ENCODE data around the gene FABP7.
"Not testable (repeated sequence)": the region's sequence is repeated elsewhere in the genome, so short reads cannot be mapped to it uniquely, and the experiment has no call there.

FABP7 gene

DNA sequence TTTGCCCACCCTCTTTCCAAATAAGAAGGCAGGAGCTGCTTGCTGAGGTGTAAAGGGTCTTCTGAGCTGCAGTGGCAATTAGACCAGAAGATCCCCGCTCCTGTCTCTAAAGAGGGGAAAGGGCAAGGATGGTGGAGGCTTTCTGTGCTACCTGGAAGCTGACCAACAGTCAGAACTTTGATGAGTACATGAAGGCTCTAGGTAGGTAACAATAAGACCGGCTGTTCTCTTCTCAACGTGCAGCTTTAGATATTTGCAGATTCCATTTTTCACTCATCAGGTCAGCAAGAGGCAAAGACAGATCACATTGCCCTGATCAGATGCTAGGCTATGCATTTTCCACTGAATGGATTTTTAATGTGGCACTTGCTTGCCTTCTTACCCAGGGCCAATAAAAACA, at the start of gene FABP7:
Gene FABP7 (plus strand): TSS at position 50 of the 400 bp plus-strand sequence. CDS start 79 bp downstream, at position 129.
- Histone ChIP-seq H3K9ac (ENCODE audit: low read length) (no peak within 1 kb of the TSS), H3K4me1 (ENCODE audit: control insufficient read depth, insufficient read depth, low read length) (no peaks in the 10 kb centered on the region), H3K27me3 (ENCODE audit: control insufficient read depth, insufficient read depth, low read length) (no peaks in the 10 kb centered on the region), H3K4me3 (ENCODE audit: low read length) (no peak within 1 kb of the TSS), H3K27ac (ENCODE audit: low read depth, low read length) (no peak within 1 kb of the TSS), H3K36me3 (ENCODE audit: control insufficient read depth, insufficient read depth, low read length) (no peaks in the 10 kb centered on the region)

DNA sequence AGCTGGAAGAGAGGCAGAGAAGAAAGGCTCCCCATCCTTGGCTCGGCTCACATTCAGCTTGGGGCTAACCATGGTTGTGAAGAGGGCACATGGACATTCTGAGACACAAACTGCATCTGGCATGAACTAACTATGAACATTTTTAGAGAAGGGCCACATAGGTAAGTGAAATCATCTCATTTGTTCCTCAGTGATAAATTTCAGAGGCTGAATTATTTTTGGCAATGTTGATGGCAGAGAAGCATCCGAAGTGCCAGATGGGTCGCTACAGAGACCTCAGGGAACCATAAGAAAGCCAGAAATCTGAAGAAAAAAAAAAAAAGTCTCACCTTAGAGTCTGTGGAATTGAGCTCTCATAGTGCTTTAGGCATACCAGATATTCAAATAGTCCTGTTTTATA, 49.2 kb upstream of the FABP7 start:
- no peaks in the 10 kb centered on the region for H3K4me1 ChIP-seq (ENCODE audit: control insufficient read depth, insufficient read depth, low read length)
- no peaks in the 10 kb centered on the region for H3K27me3 ChIP-seq (ENCODE audit: control insufficient read depth, insufficient read depth, low read length)
- H3K9ac ChIP-seq (ENCODE audit: low read length) = no peak overlapping the region
- no peak overlapping the region for H3K4me3 ChIP-seq (ENCODE audit: low read length)
- no peak overlapping the region for H3K27ac ChIP-seq (ENCODE audit: low read depth, low read length)
- H3K36me3 ChIP-seq (ENCODE audit: control insufficient read depth, insufficient read depth, low read length) = no peaks in the 10 kb centered on the region

DNA sequence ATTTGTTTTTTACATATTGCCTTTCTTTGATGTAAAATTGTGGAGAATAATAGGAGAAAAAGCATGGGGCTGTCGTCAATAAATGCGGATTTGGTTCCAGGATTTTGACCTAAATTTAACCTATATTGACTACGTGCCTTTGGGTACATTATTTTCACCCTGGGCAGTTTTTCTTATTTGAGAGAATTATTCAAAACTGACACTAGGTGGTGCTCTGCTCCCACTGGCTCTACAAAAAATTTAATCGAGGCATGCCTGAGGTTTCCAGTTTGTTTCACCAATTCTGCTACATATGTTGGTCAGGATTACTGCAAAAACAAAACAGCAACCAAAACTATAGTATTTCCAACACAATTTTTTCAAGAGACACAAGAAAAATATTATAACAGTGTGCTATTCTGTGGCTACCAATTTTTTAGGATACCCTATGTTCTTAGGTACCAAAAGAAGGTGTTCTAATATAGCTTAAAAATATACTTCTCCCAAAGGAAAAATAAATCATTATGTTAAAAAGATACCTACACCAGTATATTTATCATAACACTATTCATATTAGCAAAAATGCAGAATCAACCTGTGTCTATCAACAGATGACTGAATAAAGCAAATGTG, 48.6 kb upstream of the FABP7 start:
- Histone ChIP-seq H3K4me1 (ENCODE audit: control insufficient read depth, insufficient read depth, low read length) (no peaks in the 10 kb centered on the region), H3K27me3 (ENCODE audit: control insufficient read depth, insufficient read depth, low read length) (no peaks in the 10 kb centered on the region), H3K4me3 (ENCODE audit: low read length) (no peak overlapping the region), H3K27ac (ENCODE audit: low read depth, low read length) (no peak overlapping the region), H3K36me3 (ENCODE audit: control insufficient read depth, insufficient read depth, low read length) (no peaks in the 10 kb centered on the region), H3K9ac (ENCODE audit: low read length) (no peak overlapping the region)

DNA sequence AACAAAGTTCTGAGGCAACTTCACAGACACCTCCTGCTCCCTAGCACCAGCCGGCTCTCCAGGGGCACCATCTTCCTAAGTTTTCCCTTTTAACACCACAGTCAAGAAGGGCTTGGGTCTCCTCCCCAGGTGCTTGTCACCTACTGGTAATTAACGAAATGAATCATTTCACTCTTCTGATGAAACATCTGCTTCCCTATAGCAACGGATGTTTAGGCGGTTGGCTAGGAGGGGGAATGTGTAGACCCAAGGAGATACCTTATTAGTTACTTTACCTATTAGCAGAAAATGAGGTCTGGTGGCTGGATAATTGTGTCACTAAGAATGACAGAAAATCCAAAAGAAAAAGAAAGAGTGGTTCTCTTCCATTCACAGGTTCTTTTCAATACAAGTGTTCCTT, 46.3 kb upstream of the FABP7 start:
- Histone ChIP-seq H3K27ac (ENCODE audit: low read depth, low read length) (no peak overlapping the region), H3K4me3 (ENCODE audit: low read length) (no peak overlapping the region), H3K9ac (ENCODE audit: low read length) (no peak overlapping the region)

DNA sequence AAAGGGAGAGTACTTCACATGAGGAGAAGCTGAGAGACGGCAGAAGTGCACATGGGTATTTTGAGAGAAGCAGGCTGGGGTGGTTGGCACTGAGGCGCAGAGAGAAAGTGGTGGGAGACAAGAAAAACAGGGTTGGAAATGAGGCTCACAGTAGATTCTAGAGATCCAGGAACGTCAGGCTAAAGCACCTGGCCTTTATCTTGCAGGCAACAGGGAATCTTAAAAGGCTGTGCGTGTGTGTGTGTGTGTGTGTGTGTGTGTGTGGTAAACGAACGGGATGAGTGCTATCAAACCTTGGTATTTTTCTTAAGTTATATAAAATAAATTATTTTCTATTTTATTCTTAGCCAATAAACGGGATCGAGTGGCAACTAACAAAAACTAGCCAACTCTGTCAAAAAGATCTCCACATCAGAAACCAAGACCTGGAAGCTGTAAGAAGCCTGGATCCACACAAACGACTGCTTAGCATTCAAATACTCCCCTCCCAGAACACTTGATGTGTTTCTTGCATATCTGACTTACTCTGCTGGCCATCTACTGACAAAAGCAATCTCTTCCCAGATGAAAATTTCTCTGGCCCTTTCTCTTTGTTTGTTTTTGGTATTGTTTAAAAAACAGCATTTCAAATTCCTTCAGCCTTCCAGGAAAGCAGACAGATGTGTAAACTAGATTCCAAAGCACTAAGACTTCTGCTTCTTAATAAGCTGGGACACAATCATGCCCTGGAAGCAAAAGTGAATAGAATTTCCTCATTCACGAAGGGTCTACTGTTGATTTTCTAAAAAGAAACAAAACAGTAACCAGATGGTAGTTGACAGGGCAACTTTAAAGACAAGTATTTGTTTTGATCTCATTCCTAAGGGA, 44.8 kb upstream of the FABP7 start:
- H3K27ac ChIP-seq (ENCODE audit: low read depth, low read length) = no peak overlapping the region
- H3K36me3 ChIP-seq (ENCODE audit: control insufficient read depth, insufficient read depth, low read length) = no peaks in the 10 kb centered on the region
- H3K4me3 ChIP-seq (ENCODE audit: low read length) = no peak overlapping the region
- H3K27me3 ChIP-seq (ENCODE audit: control insufficient read depth, insufficient read depth, low read length) = no peaks in the 10 kb centered on the region
- no peaks in the 10 kb centered on the region for H3K4me1 ChIP-seq (ENCODE audit: control insufficient read depth, insufficient read depth, low read length)
- H3K9ac ChIP-seq (ENCODE audit: low read length) = no peak overlapping the region

More for the DNA sequence above, 46.3 kb upstream of the FABP7 start:
- H3K4me1 ChIP-seq (ENCODE audit: control insufficient read depth, insufficient read depth, low read length) = no peaks in the 10 kb centered on the region
- H3K36me3 ChIP-seq (ENCODE audit: control insufficient read depth, insufficient read depth, low read length) = no peaks in the 10 kb centered on the region
- H3K27me3 ChIP-seq (ENCODE audit: control insufficient read depth, insufficient read depth, low read length) = no peaks in the 10 kb centered on the region

DNA sequence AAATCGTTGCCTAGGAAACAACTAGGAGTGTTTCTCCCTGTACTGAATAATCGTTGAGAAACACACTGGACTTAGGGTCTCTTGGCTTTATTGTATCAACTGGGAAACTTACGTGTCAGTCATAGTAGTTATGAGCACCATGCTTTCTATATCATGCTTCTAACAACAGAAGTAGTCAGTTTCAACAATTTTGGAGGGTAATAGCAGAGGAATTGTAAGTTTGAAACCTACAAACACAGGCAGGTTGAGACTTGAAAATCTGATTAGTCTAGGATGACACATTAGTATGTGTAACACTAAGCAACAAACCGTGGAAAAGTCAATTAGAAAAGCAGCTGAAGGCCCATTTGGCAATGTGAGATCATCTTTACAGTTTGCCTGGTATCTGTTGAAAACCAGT, 43.9 kb upstream of the FABP7 start:
- H3K36me3 ChIP-seq (ENCODE audit: control insufficient read depth, insufficient read depth, low read length) = no peaks in the 10 kb centered on the region
- H3K9ac ChIP-seq (ENCODE audit: low read length) = no peak overlapping the region
- no peak overlapping the region for H3K27ac ChIP-seq (ENCODE audit: low read depth, low read length)
- H3K4me1 ChIP-seq (ENCODE audit: control insufficient read depth, insufficient read depth, low read length) = no peaks in the 10 kb centered on the region
- no peak overlapping the region for H3K4me3 ChIP-seq (ENCODE audit: low read length)
- no peaks in the 10 kb centered on the region for H3K27me3 ChIP-seq (ENCODE audit: control insufficient read depth, insufficient read depth, low read length)

DNA sequence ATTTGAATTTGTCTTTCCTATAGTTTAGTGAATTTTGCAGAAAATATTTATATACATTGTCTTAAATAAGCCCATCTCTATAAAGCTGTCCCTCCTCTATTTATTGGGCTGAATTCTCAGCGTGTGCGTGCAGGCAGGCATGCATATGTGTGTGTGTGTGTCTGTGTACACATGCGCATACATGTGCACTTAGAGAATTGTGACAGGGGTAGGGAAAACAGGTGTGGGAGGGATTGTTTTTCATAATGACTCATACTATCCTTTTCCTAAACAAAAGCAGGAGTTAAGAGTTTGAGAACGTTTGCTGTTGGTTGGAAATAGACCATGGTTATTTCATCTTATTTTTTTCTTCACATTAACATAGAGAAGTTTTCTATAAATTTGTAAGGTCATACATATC, 43.4 kb upstream of the FABP7 start:
- Histone ChIP-seq H3K36me3 (ENCODE audit: control insufficient read depth, insufficient read depth, low read length) (no peaks in the 10 kb centered on the region), H3K27ac (ENCODE audit: low read depth, low read length) (no peak overlapping the region), H3K9ac (ENCODE audit: low read length) (no peak overlapping the region), H3K27me3 (ENCODE audit: control insufficient read depth, insufficient read depth, low read length) (no peaks in the 10 kb centered on the region), H3K4me1 (ENCODE audit: control insufficient read depth, insufficient read depth, low read length) (no peaks in the 10 kb centered on the region), H3K4me3 (ENCODE audit: low read length) (no peak overlapping the region)

GRCh38 chr6:122736616-122737015, 42.9 kb upstream of the FABP7 start:
- no peaks in the 10 kb centered on the region for H3K36me3 ChIP-seq (ENCODE audit: control insufficient read depth, insufficient read depth, low read length)
- H3K27me3 ChIP-seq (ENCODE audit: control insufficient read depth, insufficient read depth, low read length) = no peaks in the 10 kb centered on the region
- no peak overlapping the region for H3K4me3 ChIP-seq (ENCODE audit: low read length)

GRCh38 chr6:122740091-122740490, 39.4 kb upstream of the FABP7 start:
- no peak overlapping the region for H3K9ac ChIP-seq (ENCODE audit: low read length)
- H3K27ac ChIP-seq (ENCODE audit: low read depth, low read length) = no peak overlapping the region
- no peak overlapping the region for H3K4me3 ChIP-seq (ENCODE audit: low read length)
- no peaks in the 10 kb centered on the region for H3K4me1 ChIP-seq (ENCODE audit: control insufficient read depth, insufficient read depth, low read length)
- no peaks in the 10 kb centered on the region for H3K27me3 ChIP-seq (ENCODE audit: control insufficient read depth, insufficient read depth, low read length)
- H3K36me3 ChIP-seq (ENCODE audit: control insufficient read depth, insufficient read depth, low read length) = no peaks in the 10 kb centered on the region

More at GRCh38 chr6:122736616-122737015, 42.9 kb upstream of the FABP7 start:
- Histone ChIP-seq H3K27ac (ENCODE audit: low read depth, low read length) (no peak overlapping the region), H3K9ac (ENCODE audit: low read length) (no peak overlapping the region), H3K4me1 (ENCODE audit: control insufficient read depth, insufficient read depth, low read length) (no peaks in the 10 kb centered on the region)

DNA sequence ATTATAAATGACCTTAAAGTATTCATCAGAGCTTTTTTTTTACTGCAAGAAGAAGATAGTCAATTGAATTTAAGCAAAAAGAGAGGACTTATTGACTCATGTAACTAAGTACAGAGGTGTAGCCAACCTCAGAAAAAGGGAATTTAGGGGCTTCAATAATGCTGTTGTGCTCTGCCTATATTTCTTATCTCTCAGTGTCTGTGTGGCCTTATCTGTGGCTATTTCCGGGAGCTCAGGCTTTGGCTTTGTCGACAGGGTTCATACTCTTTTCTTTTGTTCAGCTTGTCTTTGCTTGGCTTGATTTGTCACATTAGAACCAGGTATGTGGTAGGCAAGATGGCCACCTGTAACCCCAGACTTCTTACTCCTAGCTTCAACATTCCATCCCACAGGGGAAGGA, 38.6 kb upstream of the FABP7 start:
- H3K36me3 ChIP-seq (ENCODE audit: control insufficient read depth, insufficient read depth, low read length) = no peaks in the 10 kb centered on the region
- H3K27me3 ChIP-seq (ENCODE audit: control insufficient read depth, insufficient read depth, low read length) = no peaks in the 10 kb centered on the region
- no peak overlapping the region for H3K27ac ChIP-seq (ENCODE audit: low read depth, low read length)
- H3K4me1 ChIP-seq (ENCODE audit: control insufficient read depth, insufficient read depth, low read length) = no peaks in the 10 kb centered on the region
- H3K9ac ChIP-seq (ENCODE audit: low read length) = no peak overlapping the region
- H3K4me3 ChIP-seq (ENCODE audit: low read length) = no peak overlapping the region

- not testable (repeated sequence) for H3K36me3 ChIP-seq (ENCODE audit: control insufficient read depth, insufficient read depth, low read length); H3K9ac ChIP-seq (ENCODE audit: low read length); H3K4me3 ChIP-seq (ENCODE audit: low read length); H3K27me3 ChIP-seq (ENCODE audit: control insufficient read depth, insufficient read depth, low read length); H3K27ac ChIP-seq (ENCODE audit: low read depth, low read length); H3K4me1 ChIP-seq (ENCODE audit: control insufficient read depth, insufficient read depth, low read length)
These were observed 35.3 kb upstream of the FABP7 start for GRCh38 chr6:122744247-122744646.

GRCh38 chr6:122744856-122745255, 34.7 kb upstream of the FABP7 start:
- not testable (repeated sequence) for H3K4me3 ChIP-seq (ENCODE audit: low read length); H3K27ac ChIP-seq (ENCODE audit: low read depth, low read length); H3K36me3 ChIP-seq (ENCODE audit: control insufficient read depth, insufficient read depth, low read length); H3K9ac ChIP-seq (ENCODE audit: low read length); H3K27me3 ChIP-seq (ENCODE audit: control insufficient read depth, insufficient read depth, low read length); H3K4me1 ChIP-seq (ENCODE audit: control insufficient read depth, insufficient read depth, low read length)

DNA sequence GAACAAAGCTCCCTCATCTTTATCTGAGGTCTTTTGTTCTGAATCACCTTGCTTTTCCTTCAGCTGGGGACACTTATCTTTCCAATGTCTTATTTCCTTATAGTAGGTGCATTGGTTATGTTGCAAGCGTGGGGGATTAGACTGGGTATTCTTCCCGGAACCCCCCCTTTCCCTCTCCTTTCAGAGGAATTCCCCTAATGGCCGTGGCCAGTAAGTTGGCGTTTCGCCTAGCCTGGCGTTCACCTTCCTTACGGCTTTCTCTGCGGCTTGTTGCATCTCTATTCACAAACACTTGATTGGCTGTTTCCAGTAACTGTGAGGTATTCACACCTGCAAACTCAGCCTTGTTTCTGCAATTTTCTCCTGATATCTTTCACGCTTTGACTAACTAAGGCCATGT, 32.8 kb upstream of the FABP7 start:
- no peak overlapping the region for H3K4me3 ChIP-seq (ENCODE audit: low read length)
- H3K4me1 ChIP-seq (ENCODE audit: control insufficient read depth, insufficient read depth, low read length) = no peaks in the 10 kb centered on the region
- H3K9ac ChIP-seq (ENCODE audit: low read length) = no peak overlapping the region
- no peak overlapping the region for H3K27ac ChIP-seq (ENCODE audit: low read depth, low read length)
- no peaks in the 10 kb centered on the region for H3K27me3 ChIP-seq (ENCODE audit: control insufficient read depth, insufficient read depth, low read length)
- H3K36me3 ChIP-seq (ENCODE audit: control insufficient read depth, insufficient read depth, low read length) = no peaks in the 10 kb centered on the region

Data from rectal smooth muscle tissue (tissue), 1 donor.